ENCODE data around the gene ACTG2. TPM values are rescaled to one million over a fixed set of nuclear protein-coding genes. Genes with fewer than 3 reads are reported as not detected.

ACTG2 gene
- total RNA-seq, 2 experiments from 2014 or later = not detected

GRCh38 chr2:73969356-73969755, 76.5 kb downstream of the ACTG2 start:
- Mint-ChIP-seq H3K27ac (peak overlapping the region; percentile 96), H3K36me3 (ENCODE audit: low read depth) (no peaks in the 10 kb centered on the region), H3K9me3 (no peaks in the 10 kb centered on the region), H3K4me3 (peak overlapping the region; percentile 52), H3K27me3 (no peaks in the 10 kb centered on the region), H3K4me1 (ENCODE audit: low read depth) (peaks cover 80% of the 10 kb centered on the region)
- no peak overlapping the region for H3K4me3 ChIP-seq (ENCODE audit: low read length)
- H3K36me3 ChIP-seq (ENCODE audit: insufficient read depth, low read length) = no peaks in the 10 kb centered on the region
- POLR2A ChIA-PET = interaction anchor here (1.6 to 4.0 kb wide), 4 partner anchors 9 to 36 kb away, joined by 3 to 36 read pairs (median 16); partner anchors contain the start of gene TET3
- no peak overlapping the region for H3K27ac ChIP-seq (ENCODE audit: low read depth in 1 of 2, low read length in 2 of 2)
- intact Hi-C loops (cut with DNase I, micrococcal nuclease) = no loop called here
- H3K9me3 ChIP-seq (ENCODE audit: control insufficient read depth in 1 of 2, insufficient read depth in 1 of 2, low read length in 2 of 2) = no peaks in the 10 kb centered on the region
- CTCF ChIA-PET = no interaction called here
- ATAC-seq (ENCODE audit: poor library complexity) (no peak), DNase-seq (no peak)
- no peaks in the 10 kb centered on the region for H3K27me3 ChIP-seq (ENCODE audit: control insufficient read depth in 1 of 2, insufficient read depth in 2 of 2, low read length in 2 of 2)
- peaks cover 40% of the 10 kb centered on the region for H3K4me1 ChIP-seq (ENCODE audit: insufficient read depth, low read length)
- no peak for TF ChIP-seq CTCF (IDR thresholded peaks at IDR 0.05)

Other genes with a start within 250 kb of the ACTG2 start
- gene TPRKB, start 155.7 kb upstream of the ACTG2 start, total RNA-seq = 10 to 100 TPM; 16.1 to 18.2 TPM
- 10 to 100 TPM; 57.1 to 61.5 TPM for gene DUSP11, start 112.9 kb upstream of the ACTG2 start, total RNA-seq
- gene C2orf78, start 108.8 kb upstream of the ACTG2 start, total RNA-seq = not detected
- 10 to 100 TPM; 11.3 to 13.8 TPM for gene STAMBP, start 64.0 kb upstream of the ACTG2 start, total RNA-seq
- gene DGUOK, start 33.9 kb downstream of the ACTG2 start, total RNA-seq = 10 to 100 TPM; 30.5 to 32.0 TPM
- gene TET3, start 91.9 kb downstream of the ACTG2 start, total RNA-seq = 10 to 100 TPM; 22.2 to 24.1 TPM